Measurements from ENCODE around the gene TP53INP2. TPM values are rescaled to one million over a fixed set of nuclear protein-coding genes. Genes with fewer than 3 reads are reported as not detected.

Gene TP53INP2
- total and polyA plus RNA-seq, 2 of the 4 experiments (the other 2 are of a cell fraction) = 1.3 to 7.4 TPM

DNA sequence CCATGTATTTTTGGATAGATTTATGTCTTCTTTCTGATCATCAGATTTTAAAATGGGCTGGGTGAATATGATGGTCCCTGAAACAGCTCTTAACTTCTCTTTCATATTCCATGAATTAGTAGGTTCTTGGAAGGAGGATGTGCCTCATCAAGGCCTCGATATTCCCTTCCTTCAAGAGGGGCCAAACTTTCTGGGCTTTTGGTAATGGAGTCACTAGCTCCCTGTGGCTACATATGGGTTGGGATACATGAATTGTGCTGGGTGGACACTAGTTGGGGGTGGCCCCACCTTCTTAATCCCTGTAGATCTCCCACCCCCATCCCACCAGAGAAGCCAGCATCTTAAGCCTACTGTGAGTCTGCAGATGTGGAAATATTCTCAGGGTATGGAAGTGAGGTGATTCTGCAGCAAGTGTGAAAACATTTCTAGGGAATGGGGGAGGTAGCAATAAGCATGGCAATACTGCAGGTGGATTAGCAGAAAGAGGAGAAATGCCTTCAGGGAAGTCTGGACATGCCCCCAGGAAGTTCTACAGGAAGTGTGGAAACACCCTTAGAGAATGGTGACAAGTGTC lies 2.2 kb downstream of the TP53INP2 start:
- Histone ChIP-seq H3K27ac (ENCODE audit: insufficient read depth, low read length) (no peak overlapping the region), H3K79me1 (ENCODE audit: low read depth in 1 of 2, low read length in 2 of 2) (peaks cover 0 to 47% of the 10 kb centered on the region in 2 experiments; a peak in 2 of 4 replicates), H3K14ac (replicated peaks; ENCODE audit: low read depth, low read length) (no peak overlapping the region), H3K4ac (ENCODE audit: low read depth, low read length) (no peak overlapping the region; the same call in 1 of the 2 replicates), H3K4me2 (ENCODE audit: low read depth, low read length) (no peak overlapping the region; the same call in 1 of the 2 replicates), H3K56ac (ENCODE audit: extremely low read depth, insufficient read depth, low read length) (no peak overlapping the region), H2AK9ac (replicated peaks; ENCODE audit: low read depth, low read length, poor library complexity) (no peak overlapping the region), H3K4me1 (ENCODE audit: control insufficient read depth, insufficient read depth, low read length) (peaks cover 13% of the 10 kb centered on the region), H3K9me1 (ENCODE audit: insufficient read depth, low read length) (peaks cover 20% of the 10 kb centered on the region), H2BK120ac (ENCODE audit: low read depth, low read length) (no peak overlapping the region), H2BK5ac (ENCODE audit: low read depth, low read length, poor library complexity, severe bottlenecking) (no peak overlapping the region), H3K23ac (ENCODE audit: low read depth, low read length) (no peak overlapping the region), H2BK15ac (ENCODE audit: low read depth, low read length) (no peak overlapping the region), H3K36me3 (ENCODE audit: control insufficient read depth, insufficient read depth, low read length) (peaks cover 10% of the 10 kb centered on the region; the same call in 1 of the 2 replicates), H2AFZ (replicated peaks; ENCODE audit: low read length, poor library complexity) (no peak overlapping the region), H4K8ac (ENCODE audit: low read depth in 2 of 2, low read length in 2 of 2) (no peak overlapping the region), H2BK20ac (ENCODE audit: low read depth, low read length) (no peak overlapping the region), H3K9ac (ENCODE audit: low read depth, low read length) (no peak overlapping the region), H4K91ac (ENCODE audit: insufficient read depth, low read depth, low read length) (no peak overlapping the region), H3K27me3 (ENCODE audit: control insufficient read depth, insufficient read depth, low read length) (no peaks in the 10 kb centered on the region), H2AK5ac (ENCODE audit: low read depth, low read length) (no peak overlapping the region), H4K5ac (ENCODE audit: low read depth, low read length) (no peak overlapping the region), H3K4me3 (ENCODE audit: insufficient read depth, low read depth, low read length) (no peak overlapping the region), H4K20me1 (ENCODE audit: insufficient read depth, low read length) (0 out of 2 replicates have a peak, but pooled peaks cover 12% of the 10 kb centered on the region), H3K18ac (ENCODE audit: low read depth, low read length) (no peak overlapping the region), H3K9me3 (ENCODE audit: control insufficient read depth, insufficient read depth, low read length) (no peaks in the 10 kb centered on the region)
- dilution Hi-C loops (cut with HindIII; ENCODE audit: low sequenced_read_pairs, unreplicated experiment) = no loop called here
- TF ChIP-seq, protein P1, sequence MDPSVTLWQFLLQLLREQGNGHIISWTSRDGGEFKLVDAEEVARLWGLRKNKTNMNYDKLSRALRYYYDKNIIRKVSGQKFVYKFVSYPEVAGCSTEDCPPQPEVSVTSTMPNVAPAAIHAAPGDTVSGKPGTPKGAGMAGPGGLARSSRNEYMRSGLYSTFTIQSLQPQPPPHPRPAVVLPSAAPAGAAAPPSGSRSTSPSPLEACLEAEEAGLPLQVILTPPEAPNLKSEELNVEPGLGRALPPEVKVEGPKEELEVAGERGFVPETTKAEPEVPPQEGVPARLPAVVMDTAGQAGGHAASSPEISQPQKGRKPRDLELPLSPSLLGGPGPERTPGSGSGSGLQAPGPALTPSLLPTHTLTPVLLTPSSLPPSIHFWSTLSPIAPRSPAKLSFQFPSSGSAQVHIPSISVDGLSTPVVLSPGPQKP (IDR thresholded peaks at IDR 0.05; ENCODE audit: borderline replicate concordance, low read depth, low read length) = no peak
- TF ChIP-seq POLR2A (IDR thresholded peaks at IDR 0.05; ENCODE audit: low read depth, low read length) = no peak
- no peak for TF ChIP-seq CHD1 (IDR thresholded peaks at IDR 0.05; ENCODE audit: low read depth, low read length)
- TF ChIP-seq, protein P2, sequence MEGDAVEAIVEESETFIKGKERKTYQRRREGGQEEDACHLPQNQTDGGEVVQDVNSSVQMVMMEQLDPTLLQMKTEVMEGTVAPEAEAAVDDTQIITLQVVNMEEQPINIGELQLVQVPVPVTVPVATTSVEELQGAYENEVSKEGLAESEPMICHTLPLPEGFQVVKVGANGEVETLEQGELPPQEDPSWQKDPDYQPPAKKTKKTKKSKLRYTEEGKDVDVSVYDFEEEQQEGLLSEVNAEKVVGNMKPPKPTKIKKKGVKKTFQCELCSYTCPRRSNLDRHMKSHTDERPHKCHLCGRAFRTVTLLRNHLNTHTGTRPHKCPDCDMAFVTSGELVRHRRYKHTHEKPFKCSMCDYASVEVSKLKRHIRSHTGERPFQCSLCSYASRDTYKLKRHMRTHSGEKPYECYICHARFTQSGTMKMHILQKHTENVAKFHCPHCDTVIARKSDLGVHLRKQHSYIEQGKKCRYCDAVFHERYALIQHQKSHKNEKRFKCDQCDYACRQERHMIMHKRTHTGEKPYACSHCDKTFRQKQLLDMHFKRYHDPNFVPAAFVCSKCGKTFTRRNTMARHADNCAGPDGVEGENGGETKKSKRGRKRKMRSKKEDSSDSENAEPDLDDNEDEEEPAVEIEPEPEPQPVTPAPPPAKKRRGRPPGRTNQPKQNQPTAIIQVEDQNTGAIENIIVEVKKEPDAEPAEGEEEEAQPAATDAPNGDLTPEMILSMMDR (conservative IDR thresholded peaks at IDR 0.05; ENCODE audit: low read depth, low read length) = no peak
- TF ChIP-seq, protein P3, sequence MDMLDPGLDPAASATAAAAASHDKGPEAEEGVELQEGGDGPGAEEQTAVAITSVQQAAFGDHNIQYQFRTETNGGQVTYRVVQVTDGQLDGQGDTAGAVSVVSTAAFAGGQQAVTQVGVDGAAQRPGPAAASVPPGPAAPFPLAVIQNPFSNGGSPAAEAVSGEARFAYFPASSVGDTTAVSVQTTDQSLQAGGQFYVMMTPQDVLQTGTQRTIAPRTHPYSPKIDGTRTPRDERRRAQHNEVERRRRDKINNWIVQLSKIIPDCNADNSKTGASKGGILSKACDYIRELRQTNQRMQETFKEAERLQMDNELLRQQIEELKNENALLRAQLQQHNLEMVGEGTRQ (IDR thresholded peaks at IDR 0.05; ENCODE audit: low read depth, low read length) = no peak
- TF ChIP-seq MXI1 (IDR thresholded peaks at IDR 0.05; ENCODE audit: borderline replicate concordance, low read depth, low read length) = no peak
- no peak for TF ChIP-seq SMC3 (IDR thresholded peaks at IDR 0.05; ENCODE audit: low read depth, low read length)
- no peak for TF ChIP-seq CEBPB (IDR thresholded peaks at IDR 0.05; ENCODE audit: low read depth, low read length)
- WGBS, 2 experiments (ENCODE audit: extremely low coverage in 2 of 2, insufficient read length in 1 of 2) = no CpG with 5 or more reads among the region's 1 CpG
- ATAC-seq (ENCODE audit: low read depth) (no peak), DNase-seq (no peak)
- ChIA-PET CTCF (interaction anchor here (0.6 to 1.2 kb wide), 2 partner anchors 14 to 168 kb away, joined by 5 read pairs; no protein-coding TSS in a partner anchor), POLR2A (ENCODE audit: unreplicated experiment) (no interaction called here)
- BruUV-seq (replicated peaks) = no TSS peak
- in situ Hi-C loops (cut with MboI; ENCODE audit: low sequenced_read_pairs) = no loop called here
- intact Hi-C loops (cut with micrococcal nuclease) = loop anchor here (5.0 kb wide), 3 partner anchors 61 to 394 kb away; no protein-coding TSS in a partner anchor
